ENCODE results near the gene RPE.

DNA sequence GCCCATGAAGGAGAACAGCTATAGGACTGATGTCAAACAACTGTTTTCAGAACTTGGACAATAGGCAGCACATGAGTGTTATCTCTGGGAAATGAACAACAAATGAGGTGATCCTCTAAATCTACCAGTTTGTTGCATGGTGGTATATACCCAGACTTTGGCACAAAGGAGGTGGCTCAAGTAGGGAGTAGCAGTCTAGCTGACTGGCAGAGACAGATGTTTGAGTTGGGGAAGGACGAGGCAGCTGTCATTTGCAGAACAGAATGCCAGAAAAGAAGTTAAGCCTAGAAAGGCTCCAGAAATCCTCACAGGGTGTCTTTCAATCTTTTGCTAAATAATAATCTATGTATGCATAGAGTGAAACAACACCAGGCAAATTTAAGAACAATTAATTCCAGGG is 47.4 kb downstream of the RPE start:
- TF ChIP-seq, protein P1, sequence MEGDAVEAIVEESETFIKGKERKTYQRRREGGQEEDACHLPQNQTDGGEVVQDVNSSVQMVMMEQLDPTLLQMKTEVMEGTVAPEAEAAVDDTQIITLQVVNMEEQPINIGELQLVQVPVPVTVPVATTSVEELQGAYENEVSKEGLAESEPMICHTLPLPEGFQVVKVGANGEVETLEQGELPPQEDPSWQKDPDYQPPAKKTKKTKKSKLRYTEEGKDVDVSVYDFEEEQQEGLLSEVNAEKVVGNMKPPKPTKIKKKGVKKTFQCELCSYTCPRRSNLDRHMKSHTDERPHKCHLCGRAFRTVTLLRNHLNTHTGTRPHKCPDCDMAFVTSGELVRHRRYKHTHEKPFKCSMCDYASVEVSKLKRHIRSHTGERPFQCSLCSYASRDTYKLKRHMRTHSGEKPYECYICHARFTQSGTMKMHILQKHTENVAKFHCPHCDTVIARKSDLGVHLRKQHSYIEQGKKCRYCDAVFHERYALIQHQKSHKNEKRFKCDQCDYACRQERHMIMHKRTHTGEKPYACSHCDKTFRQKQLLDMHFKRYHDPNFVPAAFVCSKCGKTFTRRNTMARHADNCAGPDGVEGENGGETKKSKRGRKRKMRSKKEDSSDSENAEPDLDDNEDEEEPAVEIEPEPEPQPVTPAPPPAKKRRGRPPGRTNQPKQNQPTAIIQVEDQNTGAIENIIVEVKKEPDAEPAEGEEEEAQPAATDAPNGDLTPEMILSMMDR (IDR thresholded peaks at IDR 0.05) = no peak
- no peak for TF ChIP-seq ZFX (IDR thresholded peaks at IDR 0.05; ENCODE audit: borderline replicate concordance)

Data from 22Rv1 (cell line).